HepG2 (cell line): ENCODE data around the gene CTNNA1. TPM values are rescaled to one million over a fixed set of nuclear protein-coding genes. Genes with fewer than 3 reads are reported as not detected.
A peak's percentile ranks its signal among the peaks of the same experiment; 100 is the strongest.

Experiments used
- ARID5B ChIP-seq: IDR thresholded peaks from 2 replicates; pipeline ENCODE4 v1.4.0; 2020; ENCODE audit warnings: mild to moderate bottlenecking, missing genetic modification reagents
- ASH2L ChIP-seq: fragments of 300-600, 200-600 bp; sonication (generic); IDR thresholded peaks from 2 replicates; pipeline ENCODE4 v1.7.0; 2017; ENCODE audit warnings: low read depth, mild to moderate bottlenecking, moderate library complexity, mixed read lengths, low read length; ENCODE audit not compliant: insufficient read length
- FOSL1 ChIP-seq: sonication (generic); formaldehyde crosslinking; IDR thresholded peaks from 2 replicates; pipeline ENCODE4 v1.9.0; 2021; ENCODE audit warnings: missing genetic modification reagents, borderline replicate concordance
- FOXA3 ChIP-seq: IDR thresholded peaks from 2 replicates; pipeline ENCODE4 v1.6.1; 2016; ENCODE audit warnings: missing genetic modification reagents, missing compliant biosample characterization
- GATAD2A ChIP-seq: IDR thresholded peaks from 2 replicates; pipeline ENCODE4 v1.6.1; 2016
- KMT2A ChIP-seq: sonication (generic); formaldehyde crosslinking; IDR thresholded peaks from 2 replicates; pipeline ENCODE4 v1.4.0; 2020; ENCODE audit warnings: missing genetic modification reagents
- NFIC ChIP-seq: IDR thresholded peaks from 2 replicates; pipeline ENCODE4 v1.6.1; 2012; ENCODE audit warnings: mild to moderate bottlenecking, low read length, inconsistent platforms
- NR2F6 ChIP-seq, 2 experiments: IDR thresholded peaks; 2 replicates each; pipeline ENCODE4 v1.6.1; 2016; ENCODE audit warnings: antibody characterized with exemption in 1 of 2, mild to moderate bottlenecking in 1 of 2
- RARG ChIP-seq: sonication (generic); formaldehyde crosslinking; IDR thresholded peaks from 2 replicates; pipeline ENCODE4 v1.4.0; 2020; ENCODE audit warnings: low read depth, mild to moderate bottlenecking, missing genetic modification reagents
- SP140L ChIP-seq: sonication (generic); formaldehyde crosslinking; IDR thresholded peaks from 2 replicates; pipeline ENCODE4 v1.4.0; 2020; ENCODE audit warnings: missing genetic modification reagents, borderline replicate concordance
- TFE3 ChIP-seq: IDR thresholded peaks from 2 replicates; pipeline ENCODE4 v1.6.1; 2016
- ZNF276 ChIP-seq: sonication (generic); formaldehyde crosslinking; IDR thresholded peaks from 2 replicates; pipeline ENCODE4 v1.4.0; 2020; ENCODE audit warnings: mild to moderate bottlenecking, low read depth, missing genetic modification reagents
- ZNF362 ChIP-seq: sonication (generic); formaldehyde crosslinking; IDR thresholded peaks from 2 replicates; pipeline ENCODE4 v1.4.0; 2020; ENCODE audit warnings: missing genetic modification reagents, mild to moderate bottlenecking, borderline replicate concordance
- ZNF687 ChIP-seq: sonication (generic); formaldehyde crosslinking; IDR thresholded peaks from 2 replicates; pipeline ENCODE4 v1.5.1; 2020; ENCODE audit warnings: mild to moderate bottlenecking, missing genetic modification reagents, moderate library complexity
- ZNF7 ChIP-seq: IDR thresholded peaks from 2 replicates; pipeline ENCODE4 v1.6.1; 2016; ENCODE audit warnings: missing biosample characterization, missing genetic modification reagents
- polyA plus RNA-seq, 8 experiments: library from polyadenylated mRNA; depleted of rRNA in 3 of 8; stranded (reverse) in 7 of 8; unstranded in 1 of 8; fragments of >200 nt; fragmentation: Illumina TruSeq in 4 of 8; extraction: Trizol in 4 of 8; gene quantifications; 2 replicates each; pipeline versions ENCODE4 v1.2.1 to v1.2.3, GENCODE V29; 2011 to 2016; ENCODE audit warnings: low read depth in 4 of 8, missing spikeins in 1 of 8, mixed read lengths in 1 of 8; ENCODE audit not compliant: insufficient read depth in 1 of 8
- total RNA-seq, 5 experiments: library from RNA; depleted of rRNA; stranded (reverse); fragments of >200 nt; fragmentation: Illumina TruSeq; extraction: Trizol; gene quantifications; 2 replicates each; pipeline ENCODE4 v1.2.3, GENCODE V29; 2016; ENCODE audit warnings: low read depth in 1 of 5

CTNNA1 gene
- total and polyA plus RNA-seq, 2 of the 13 experiments (the other 11 are each of a cell fraction or from before 2014, with no cell fraction given), result 66.8 to 162 TPM

- TF ChIP-seq ARID5B (CRISPR knock-in tag) (peak; percentile 52), ZNF7 (CRISPR knock-in tag) (no peak), FOXA3 (CRISPR knock-in tag) (peak; percentile 73), ASH2L (peak; percentile 73), TFE3 (CRISPR knock-in tag) (no peak), FOSL1 (CRISPR knock-in tag) (no peak), GATAD2A (CRISPR knock-in tag) (peak; percentile 46; the same call in 1 of the 2 replicates), NR2F6 (IDR thresholded peaks at IDR 0.05) (0 out of 2 replicates have a peak, but pooled peaks have one; percentile 21), NR2F6 (CRISPR knock-in tag; IDR thresholded peaks at IDR 0.05) (no peak; the same call in 1 of the 2 replicates), ZNF362 (CRISPR knock-in tag) (peak; percentile 91), ZNF276 (no peak), ZNF687 (CRISPR knock-in tag) (no peak), SP140L (CRISPR knock-in tag) (no peak), RARG (CRISPR knock-in tag) (no peak), KMT2A (CRISPR knock-in tag) (no peak), NFIC (peak; percentile 29; the same call in 1 of the 2 replicates)
These were observed 17.8 kb downstream of the CTNNA1 start (continued) for GRCh38 chr5:138770977-138771376.
